SK-N-SH treated with all-trans-retinoic acid at 6 μM for 48 hours (cell line): ENCODE measurements around the gene ZP3.

Experiments
- ARNTL ChIP-seq: fragments of 450-650 bp; formaldehyde crosslinking; IDR thresholded peaks from 2 replicates; pipeline ENCODE4 v1.5.0; 2020; ENCODE audit warnings: low read depth, mild to moderate bottlenecking, moderate library complexity, borderline replicate concordance
- CSDC2 ChIP-seq: fragments of 250-450 bp; sonication (Bioruptor Pico); IDR thresholded peaks from 2 replicates; pipeline ENCODE4 v1.5.0; 2020; ENCODE audit warnings: mild to moderate bottlenecking, moderate library complexity
- ISL1 ChIP-seq: fragments of 250-450 bp; sonication (Bioruptor Pico); IDR thresholded peaks from 2 replicates; pipeline ENCODE4 v2.1.2; 2022; ENCODE audit warnings: mild to moderate bottlenecking, moderate library complexity
- PATZ1 ChIP-seq: fragments of 250-450 bp; sonication (Bioruptor Pico); IDR thresholded peaks from 2 replicates; pipeline ENCODE4 v1.8.0; 2020; ENCODE audit warnings: mild to moderate bottlenecking, moderate library complexity, borderline replicate concordance
- POU6F1 ChIP-seq: fragments of 250-450 bp; sonication (Bioruptor Pico); IDR thresholded peaks from 2 replicates; pipeline ENCODE4 v1.8.0; 2021; ENCODE audit warnings: low read depth, mild to moderate bottlenecking, moderate library complexity, borderline replicate concordance
- TCF4 ChIP-seq: fragments of 250-450 bp; sonication (Bioruptor Pico); IDR thresholded peaks from 2 replicates; pipeline ENCODE4 v1.8.0; 2021; ENCODE audit warnings: mild to moderate bottlenecking, moderate library complexity, borderline replicate concordance
- ZFP3 ChIP-seq: fragments of 250-450 bp; sonication (Bioruptor Pico); IDR thresholded peaks from 2 replicates; pipeline ENCODE4 v1.5.0; 2020; ENCODE audit warnings: mild to moderate bottlenecking, moderate library complexity
- ZFP30 ChIP-seq: fragments of 450-650 bp; formaldehyde crosslinking; IDR thresholded peaks from 2 replicates; pipeline ENCODE4 v1.5.0; 2022; ENCODE audit warnings: mild to moderate bottlenecking, moderate library complexity

GRCh38 chr7:76425156-76425555, 406 bp downstream of the ZP3 start:
- TF ChIP-seq PATZ1 (no peak), TCF4 (no peak), POU6F1 (CRISPR knock-in tag) (no peak), CSDC2 (CRISPR knock-in tag) (no peak), ZFP3 (CRISPR knock-in tag) (no peak), ARNTL (CRISPR knock-in tag) (no peak), ZFP30 (CRISPR knock-in tag) (no peak), ISL1 (no peak)
